Brain pericyte (primary cell): Measurements from ENCODE around the gene ASTE1.
A peak's percentile ranks its signal among the peaks of the same experiment; 100 is the strongest.
"Not testable (repeated sequence)": the region's sequence is repeated elsewhere in the genome, so short reads cannot be mapped to it uniquely, and the experiment has no call there.

ENCODE experiments used
- DNase-seq: peaks from one replicate; pipeline ENCODE4 v3.0.0-alpha.2; 2012; ENCODE audit warnings: low read depth, low spot score

ASTE1 gene

DNA sequence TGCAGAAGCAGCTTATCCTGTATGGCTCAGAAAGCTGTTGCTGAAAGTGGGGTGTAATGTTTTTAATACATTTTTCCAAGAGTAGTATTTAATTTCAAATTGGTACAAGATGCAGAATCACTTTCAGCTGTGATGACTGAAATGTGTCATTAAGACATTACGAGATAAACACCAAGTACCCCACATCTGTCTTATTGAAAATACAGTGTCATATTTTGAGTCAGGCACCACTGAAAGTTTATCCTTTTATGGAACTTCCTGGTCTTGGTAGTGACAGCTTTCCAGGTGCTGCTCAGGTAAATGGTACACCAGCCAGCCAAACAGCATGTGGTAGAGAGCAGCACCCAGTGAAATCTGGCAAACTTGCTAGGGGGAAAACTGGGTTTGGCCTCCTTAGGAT, 16.9 kb downstream of the ASTE1 start:
- DNase-seq: no peak

DNA sequence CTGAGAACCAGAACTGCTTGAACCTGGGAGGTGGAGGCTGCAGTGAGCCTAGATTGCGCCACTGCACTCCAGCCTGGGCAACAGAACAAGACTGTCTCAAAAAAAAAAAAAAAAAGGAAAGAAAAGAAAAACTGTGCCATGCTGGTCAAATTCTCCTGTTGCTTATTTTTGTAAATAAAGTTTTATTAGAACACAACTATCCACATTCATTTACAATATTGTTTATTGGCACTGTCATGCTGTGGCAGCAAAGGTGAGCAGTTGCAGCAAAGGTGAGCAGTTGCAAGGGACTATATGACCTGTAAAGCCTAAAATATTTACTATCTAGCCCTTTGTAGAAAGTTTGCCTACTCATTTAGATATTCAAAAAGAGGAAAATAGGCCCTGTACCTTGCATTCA, 18.3 kb downstream of the ASTE1 start:
- DNase-seq: no peak

DNA sequence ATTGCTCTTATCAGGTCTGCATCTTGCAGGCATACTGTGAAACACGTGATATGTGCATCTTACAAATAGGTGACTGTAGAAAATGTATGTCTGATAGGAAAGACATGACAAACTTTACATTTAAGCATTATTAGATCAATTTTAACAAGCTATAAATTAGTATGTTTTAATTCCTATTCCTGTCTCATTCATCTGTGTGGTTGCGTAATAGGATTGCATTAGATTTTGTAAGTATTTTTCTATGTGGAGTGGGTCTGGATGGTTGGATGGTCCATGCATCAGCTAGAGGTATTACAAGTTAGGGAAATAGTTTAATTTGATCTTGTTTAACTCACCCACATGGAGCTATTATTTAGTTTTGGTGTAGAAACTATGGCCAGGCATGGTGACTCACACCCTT, 18.8 kb downstream of the ASTE1 start:
- no peak for DNase-seq

DNA sequence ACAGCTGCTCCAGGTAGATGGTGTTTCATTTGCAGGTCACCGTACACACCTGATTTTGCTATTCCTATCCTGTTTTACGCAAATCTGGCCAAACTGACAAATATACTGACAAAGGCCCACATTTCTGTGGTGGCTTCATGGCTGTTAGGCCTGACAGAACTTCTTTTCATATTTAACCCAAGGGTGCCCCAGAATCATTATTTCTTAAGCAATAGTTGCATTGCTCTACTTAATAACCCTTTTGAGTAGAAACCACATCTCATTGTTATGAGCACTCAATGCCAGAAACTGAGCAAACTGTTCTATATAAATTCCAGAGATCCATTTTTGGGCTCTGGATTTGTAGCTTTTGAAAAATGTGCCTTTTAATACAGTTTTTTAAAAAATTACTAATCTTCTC, 19.4 kb downstream of the ASTE1 start:
- no peak for DNase-seq

DNA sequence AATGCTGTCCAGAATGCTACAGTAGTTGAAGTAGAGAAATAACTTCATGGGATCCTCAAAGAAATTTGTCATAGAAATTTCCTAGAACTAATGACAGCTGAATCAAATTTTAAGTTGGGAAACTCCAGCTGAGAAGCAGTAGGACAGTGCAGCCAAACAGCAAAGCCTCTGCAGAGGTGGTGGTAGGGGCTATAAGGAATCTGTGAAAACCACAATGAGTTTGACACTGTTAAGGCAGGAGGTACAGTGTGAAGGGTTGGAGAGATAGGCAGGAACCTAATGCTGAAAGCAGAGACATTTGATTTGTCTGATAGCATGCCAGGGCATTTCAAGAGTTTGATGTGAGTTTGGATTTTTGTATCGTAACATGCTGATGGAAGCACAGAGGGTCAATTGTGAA, 22.0 kb downstream of the ASTE1 start:
- DNase-seq: no peak

DNA sequence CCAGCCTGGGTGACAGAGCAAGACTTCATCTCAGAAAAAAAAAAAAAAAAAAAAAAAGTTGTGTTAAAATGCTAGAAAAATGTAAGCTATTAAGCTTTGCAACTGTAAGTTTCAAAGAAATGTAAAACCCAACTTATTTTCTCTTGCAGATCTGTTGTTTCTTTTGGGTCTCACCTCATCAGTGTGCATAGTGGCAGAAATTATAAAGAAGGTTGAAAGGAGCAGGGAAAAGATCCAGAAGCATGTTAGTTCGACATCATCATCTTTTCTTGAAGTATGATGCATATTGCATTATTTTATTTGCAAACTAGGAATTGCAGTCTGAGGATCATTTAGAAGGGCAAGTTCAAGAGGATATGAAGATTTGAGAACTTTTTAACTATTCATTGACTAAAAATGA, 25.6 kb downstream of the ASTE1 start:
- DNase-seq: no peak

DNA sequence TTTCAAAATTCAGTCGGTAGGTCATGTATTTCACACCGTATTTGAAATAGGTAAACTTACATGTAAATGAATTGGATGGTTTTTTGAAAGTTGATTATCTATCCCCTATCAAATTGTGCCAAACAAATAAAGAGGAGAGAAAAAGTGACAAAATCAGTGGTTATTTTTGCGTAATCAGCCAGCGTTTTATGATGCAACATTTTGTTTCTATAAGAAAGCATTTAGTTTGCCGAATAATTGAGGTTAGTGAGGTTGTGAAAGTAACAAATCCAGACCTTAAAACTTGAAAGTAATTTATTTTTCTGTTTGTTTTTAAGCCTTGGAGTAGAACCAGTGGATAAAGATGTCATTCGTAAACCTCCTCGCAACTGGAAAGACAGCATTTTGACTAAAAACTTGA, 29.3 kb downstream of the ASTE1 start:
- DNase-seq: no peak

DNA sequence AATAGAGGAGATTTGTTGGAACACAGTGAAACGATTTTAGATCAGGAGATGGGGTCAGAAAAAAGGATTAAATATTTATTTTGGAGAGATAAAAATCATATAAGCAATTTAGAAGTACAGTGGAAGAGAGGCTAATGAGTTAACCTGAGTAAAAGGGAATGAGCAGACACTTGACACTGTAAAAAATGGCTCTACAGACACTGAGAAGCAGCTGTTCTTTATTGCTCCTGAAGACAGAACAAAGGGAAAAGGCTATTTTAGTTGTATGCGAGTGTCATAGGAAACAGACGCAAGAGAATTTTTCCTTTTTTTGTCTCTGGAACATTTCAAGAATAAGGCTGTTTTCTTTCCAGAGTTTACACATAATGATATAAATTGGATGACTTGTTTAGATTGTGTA, 34.3 kb downstream of the ASTE1 start:
- DNase-seq: no peak

DNA sequence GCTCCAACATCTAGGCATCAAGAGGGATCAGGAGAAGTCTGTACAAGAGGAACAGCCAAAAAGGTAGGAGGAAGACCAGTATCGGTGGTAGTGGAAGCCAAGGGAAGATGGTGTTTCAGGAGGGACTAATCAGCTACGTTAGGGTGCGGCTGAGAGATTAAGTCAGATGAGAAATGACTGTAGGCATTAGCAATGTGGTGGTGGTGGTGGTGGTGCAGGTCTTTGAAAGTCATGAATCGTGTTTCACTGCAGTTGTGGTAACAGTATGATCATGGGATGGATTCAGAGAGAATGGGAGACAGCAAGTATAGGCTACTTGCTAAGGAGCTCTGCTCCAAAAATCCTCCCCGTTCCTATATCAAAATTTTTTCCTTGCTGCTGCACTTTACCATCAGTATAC, 35.5 kb downstream of the ASTE1 start:
- no peak for DNase-seq

DNA sequence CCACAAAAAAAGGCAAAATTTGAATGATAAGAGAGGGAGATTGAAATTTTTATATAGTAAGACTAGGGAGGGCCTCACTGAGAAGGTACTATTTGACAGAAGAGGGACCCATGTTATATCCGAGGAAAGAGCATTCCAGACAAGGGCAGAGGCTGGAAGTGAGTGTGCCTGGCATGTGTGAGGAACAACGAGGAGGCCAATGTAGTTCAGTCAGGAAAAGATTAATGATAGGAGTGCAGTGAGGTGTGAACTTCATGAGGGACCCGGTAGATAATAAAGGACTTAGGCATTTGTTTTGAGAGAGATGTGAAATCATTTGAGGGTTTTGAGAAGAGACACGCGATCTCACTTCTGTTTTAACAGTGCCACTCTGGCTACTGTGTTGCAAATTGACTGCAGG, 36.3 kb downstream of the ASTE1 start:
- no peak for DNase-seq

DNA sequence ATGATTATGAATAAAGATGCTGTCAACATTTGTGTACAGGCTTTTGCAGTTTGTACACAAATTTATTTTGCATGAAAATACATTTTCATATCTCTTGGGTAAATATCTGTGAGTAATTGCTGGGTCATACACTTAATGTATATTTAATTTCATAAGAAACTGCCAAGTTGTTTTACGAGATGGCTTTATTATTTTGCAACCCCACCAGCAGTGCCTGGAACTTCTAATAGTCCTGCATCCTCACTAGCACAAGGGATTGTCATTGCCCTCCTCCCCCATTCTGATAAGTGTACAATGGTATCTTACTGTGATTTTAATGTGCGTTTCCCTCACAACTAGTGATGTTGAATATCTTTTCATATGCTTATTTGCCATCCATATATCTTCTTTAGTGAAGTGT, 45.2 kb downstream of the ASTE1 start:
- no peak for DNase-seq

DNA sequence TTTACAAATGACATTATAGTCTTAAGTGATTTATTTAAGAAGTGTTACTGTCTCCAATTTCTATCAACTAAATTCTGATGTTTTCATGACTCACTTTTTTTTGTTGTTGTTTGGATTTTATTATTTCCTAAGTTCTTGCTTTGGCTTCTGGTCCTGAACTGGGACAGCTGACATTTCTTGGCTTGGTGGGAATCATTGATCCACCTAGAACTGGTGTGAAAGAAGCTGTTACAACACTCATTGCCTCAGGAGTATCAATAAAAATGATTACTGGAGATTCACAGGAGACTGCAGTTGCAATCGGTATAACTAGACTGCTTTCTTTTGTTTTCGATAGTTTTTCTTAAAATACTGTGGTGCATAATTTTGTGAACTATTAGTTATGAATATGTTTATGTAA, 47.5 kb downstream of the ASTE1 start:
- DNase-seq: no peak

DNA sequence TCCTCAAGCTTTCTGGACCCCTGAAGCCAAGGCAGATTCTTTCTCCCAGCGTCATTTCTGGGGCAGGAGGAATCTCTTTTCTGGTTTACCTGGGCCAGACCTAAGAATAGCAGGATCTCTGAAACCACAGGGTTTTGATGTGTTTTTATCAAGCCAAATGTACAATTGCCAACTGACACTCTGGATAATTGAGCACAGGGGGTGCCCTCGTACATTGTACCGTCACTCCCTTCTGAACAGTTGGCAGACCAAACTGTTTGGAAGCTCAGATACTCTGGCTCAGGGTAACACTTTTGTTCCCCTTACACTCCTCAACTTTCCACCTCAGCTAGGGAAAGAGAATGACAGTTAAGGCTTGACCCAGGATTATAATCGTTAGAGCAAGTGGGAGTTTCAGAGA, 49.9 kb downstream of the ASTE1 start:
- no peak for DNase-seq

DNA sequence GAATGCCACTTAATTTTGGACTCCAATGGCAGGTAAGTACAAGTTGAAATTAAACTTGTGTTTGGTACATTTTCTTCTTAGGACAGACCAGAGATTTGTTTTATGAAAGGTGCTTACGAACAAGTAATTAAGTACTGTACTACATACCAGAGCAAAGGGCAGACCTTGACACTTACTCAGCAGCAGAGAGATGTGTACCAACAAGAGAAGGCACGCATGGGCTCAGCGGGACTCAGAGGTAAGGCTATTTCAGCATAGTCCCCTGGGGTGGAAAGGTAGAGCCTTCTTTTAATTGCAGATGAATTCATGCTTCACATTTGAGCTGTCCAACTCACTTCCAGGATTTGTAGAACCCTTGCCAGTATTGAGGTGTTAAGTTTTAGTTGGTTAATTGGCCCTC, 51.4 kb downstream of the ASTE1 start:
- DNase-seq: no peak

DNA sequence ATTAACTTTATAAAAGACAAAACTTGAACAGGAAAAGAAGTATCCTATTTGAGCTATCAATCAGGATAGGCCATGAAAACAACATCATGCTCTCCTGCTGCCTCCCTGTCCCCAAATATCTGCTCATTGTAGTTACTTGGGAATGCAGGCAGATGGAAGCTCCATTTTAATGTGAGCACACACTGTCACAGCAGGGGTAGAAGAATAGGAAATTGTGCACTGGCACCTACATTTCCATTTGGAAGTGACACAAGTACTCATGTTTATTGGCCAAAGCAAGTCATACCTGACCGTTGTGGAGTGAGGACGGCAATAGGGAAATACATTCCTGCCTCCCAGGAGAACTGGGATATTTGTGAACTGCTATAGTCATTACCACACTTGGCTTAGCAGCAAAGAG, 52.4 kb downstream of the ASTE1 start:
- DNase-seq: no peak

DNA sequence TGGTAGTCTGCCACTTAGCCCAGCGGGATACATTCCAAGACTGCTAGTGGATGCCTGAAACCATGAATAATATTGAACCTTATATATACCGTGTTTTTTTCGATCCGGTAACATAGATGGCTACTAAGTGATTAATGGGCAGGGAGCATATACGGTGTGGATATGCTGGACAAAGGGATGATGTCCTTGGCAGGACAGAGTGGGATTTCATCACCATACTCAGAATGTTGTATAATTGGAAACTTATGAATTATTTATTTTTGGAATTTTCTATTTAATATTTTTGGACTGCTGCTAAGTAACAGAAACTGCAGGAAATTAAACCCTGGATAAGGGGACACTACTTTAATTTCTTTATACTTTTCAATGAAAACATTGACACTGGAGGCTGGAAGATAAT, 53.2 kb downstream of the ASTE1 start:
- no peak for DNase-seq

DNA sequence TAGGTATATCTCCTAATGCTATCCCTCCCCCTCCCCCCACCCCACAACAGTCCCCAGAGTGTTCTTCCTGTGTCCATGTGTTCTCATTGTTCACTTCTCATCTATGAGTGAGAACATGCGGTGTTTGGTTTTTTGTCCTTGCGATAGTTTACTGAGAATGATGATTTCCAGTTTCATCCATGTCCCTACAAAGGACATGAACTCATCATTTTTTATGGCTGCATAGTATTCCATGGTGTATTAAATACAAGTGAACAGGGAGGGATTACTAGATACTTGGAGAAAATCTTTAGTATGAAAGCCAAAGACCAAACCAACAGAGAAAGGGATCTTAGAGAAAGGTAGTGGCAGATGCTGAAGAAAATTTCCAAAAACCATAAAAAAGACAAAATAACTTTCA, 54.0 kb downstream of the ASTE1 start:
- DNase-seq: not testable (repeated sequence)

DNA sequence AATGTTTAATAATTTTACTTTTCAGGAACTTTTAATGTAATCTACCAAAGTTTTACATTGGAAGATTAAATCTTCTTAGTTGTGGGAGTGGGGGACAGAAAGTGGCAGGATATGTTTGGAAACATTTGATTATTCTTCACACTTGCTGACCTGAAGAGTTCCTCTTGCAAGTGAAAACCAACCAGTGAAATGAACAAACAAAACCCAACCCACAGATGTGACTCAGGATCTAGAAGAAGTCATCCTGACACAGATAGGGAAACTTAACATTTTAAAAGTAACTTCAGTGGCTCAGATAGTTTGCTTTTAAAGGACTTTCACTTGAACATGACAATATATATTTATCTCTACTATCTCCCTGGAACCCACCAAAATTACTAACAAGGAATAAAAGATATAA, 55.4 kb downstream of the ASTE1 start:
- DNase-seq: no peak

DNA sequence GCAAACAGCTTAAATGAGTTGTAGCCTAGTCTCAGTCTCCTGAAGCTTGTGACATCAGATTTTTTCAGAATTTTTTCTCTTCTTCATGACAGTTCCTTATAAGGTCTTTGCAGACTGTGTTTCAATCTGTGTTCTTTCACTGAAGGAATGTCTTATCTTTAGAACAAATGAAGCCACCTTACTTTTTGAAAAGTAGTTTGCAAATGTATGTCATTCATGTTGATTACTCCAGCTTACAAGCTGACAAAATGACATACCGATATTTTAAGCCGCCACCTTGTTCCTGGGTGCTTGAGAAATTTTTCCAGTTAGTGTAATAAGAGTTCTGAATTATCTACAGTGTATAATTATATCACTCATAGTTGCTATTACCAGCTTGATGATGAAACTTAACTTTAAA, 57.0 kb downstream of the ASTE1 start:
- no peak for DNase-seq

DNA sequence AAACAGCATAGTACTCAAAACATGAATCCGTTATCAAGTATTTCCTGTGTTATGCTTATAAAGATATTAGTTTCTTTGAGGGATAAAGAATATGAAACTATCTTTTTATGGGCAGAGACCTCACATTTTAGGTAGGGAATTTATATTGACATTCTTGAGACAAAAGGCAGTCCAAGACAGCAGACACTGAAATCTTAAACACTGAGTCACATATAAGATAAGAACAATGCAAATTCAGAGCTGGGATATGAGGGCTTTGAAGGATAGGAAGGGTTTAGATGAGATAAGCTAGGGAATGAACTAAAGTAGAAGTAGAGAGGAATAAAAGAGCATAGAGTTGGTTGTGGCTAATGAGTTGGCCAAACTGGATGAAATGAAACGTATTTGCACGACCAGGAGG, 58.4 kb downstream of the ASTE1 start:
- no peak for DNase-seq

DNA sequence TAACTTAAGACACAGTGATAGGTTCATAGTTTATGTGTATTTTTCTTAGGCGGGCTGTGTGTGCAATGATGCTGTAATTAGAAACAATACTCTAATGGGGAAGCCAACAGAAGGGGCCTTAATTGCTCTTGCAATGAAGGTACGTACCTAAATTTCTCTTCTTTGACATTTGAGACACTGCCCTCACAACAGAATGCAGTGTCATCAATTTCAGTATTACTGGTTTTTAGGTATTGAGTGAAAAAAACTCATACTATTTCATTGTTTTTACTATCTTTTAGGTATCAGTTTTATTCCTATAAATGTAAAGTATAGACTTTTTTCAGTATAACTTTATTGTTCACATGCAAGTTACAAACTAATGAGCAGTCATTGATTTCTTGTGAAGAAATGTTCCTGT, 59.3 kb downstream of the ASTE1 start:
- no peak for DNase-seq

DNA sequence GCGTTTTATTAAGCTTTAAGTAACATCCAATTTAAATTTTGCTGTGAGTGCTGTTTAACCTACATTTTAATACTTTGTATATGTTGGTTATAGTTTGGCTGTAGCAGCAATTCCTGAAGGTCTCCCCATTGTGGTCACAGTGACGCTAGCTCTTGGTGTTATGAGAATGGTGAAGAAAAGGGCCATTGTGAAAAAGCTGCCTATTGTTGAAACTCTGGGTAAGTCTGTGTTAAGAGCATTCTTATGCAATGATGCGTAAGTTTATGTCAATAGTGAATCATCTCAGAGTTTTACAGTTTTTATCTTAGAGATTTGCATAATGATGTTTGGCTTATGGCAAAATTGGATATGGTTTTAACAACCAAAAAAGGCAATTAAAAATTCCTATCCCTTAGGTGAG, 62.7 kb downstream of the ASTE1 start:
- peak; percentile 15 for DNase-seq
